ENCODE data around the gene NOL4L.

DNA sequence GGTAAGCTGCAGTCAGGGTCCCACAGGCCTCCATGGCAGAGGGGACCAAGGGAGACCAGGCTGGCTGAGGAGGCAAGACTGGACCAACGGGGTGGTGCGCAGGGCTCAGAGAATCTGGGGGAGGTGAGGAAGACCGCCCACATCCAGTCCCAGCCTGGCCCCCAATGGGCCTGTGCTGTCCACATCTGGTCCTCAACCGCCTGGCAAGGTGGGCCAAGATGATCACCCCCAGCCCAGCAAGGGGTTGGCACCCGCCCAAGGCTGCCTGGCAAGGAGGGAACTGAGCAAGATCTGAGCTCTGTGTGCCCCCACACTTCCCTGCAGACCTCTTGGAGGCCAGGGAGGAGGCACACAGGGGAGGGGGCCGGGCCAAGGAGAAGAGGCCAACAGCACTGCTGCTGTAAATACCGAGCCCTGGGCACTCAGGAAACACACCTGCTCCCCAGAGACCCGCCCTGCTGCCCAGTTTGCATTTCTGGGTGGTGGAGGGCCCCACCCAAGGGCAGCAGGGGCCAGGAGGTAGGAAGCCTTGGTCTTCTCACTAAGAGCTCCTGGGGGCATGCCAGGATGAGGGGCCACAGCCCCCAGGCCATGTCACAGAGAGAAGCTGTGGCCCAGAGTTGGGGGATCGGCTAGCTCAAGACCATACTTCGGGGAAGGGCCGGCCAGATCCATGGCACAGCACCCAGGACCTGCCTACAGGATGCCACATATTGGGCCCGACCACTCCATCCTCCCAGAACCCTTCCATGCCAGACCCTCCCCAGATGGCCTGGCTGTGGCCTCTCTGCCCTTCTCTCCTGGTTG is 117.4 kb downstream of the NOL4L start:
- TF ChIP-seq, protein P1, sequence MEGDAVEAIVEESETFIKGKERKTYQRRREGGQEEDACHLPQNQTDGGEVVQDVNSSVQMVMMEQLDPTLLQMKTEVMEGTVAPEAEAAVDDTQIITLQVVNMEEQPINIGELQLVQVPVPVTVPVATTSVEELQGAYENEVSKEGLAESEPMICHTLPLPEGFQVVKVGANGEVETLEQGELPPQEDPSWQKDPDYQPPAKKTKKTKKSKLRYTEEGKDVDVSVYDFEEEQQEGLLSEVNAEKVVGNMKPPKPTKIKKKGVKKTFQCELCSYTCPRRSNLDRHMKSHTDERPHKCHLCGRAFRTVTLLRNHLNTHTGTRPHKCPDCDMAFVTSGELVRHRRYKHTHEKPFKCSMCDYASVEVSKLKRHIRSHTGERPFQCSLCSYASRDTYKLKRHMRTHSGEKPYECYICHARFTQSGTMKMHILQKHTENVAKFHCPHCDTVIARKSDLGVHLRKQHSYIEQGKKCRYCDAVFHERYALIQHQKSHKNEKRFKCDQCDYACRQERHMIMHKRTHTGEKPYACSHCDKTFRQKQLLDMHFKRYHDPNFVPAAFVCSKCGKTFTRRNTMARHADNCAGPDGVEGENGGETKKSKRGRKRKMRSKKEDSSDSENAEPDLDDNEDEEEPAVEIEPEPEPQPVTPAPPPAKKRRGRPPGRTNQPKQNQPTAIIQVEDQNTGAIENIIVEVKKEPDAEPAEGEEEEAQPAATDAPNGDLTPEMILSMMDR (IDR thresholded peaks at IDR 0.05): no peak
- no peak for TF ChIP-seq POLR2A (IDR thresholded peaks at IDR 0.05)
